Posterior cingulate gyrus (tissue), 11 donors: ENCODE data around the gene ZBED2.
"Not testable (repeated sequence)": the region's sequence is repeated elsewhere in the genome, so short reads cannot be mapped to it uniquely, and the experiment has no call there.

Experiments
- DNase-seq, 10 donors: peaks; one replicate each; pipeline versions ENCODE4 v3.0.0 to v3.0.0-alpha.2; 2020 to 2021; ENCODE audit warnings: mixed read lengths in 3 of 10
- intact Hi-C: fragments of 100-400 bp; cut with DNase I; formaldehyde crosslinking; loops from one replicate; pipeline ENCODE4 v1.15.1; 2023

The ZBED2 gene, protein sequence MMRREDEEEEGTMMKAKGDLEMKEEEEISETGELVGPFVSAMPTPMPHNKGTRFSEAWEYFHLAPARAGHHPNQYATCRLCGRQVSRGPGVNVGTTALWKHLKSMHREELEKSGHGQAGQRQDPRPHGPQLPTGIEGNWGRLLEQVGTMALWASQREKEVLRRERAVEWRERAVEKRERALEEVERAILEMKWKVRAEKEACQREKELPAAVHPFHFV

DNA sequence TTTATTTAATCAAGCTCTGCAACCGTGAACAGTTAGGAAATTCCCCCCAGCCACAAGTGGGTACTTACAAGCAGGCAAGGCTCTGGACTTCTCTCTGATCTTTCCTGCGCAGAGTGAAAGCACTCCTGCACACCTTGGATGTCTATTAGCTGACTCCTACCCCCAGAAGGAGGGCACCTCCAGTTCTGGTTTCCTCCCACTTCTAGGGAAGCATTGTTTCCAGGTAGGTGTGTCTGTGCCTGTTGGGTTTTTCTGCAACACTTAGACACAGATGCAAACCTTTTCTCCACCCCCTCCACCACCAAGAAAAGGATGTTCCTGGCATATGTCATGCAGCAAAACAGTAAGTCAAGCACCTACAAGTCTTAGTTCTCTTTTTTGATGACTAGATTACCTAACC, at the start of gene ZBED2:
ZBED2 (minus strand) TSS at position 115 of the 400 bp plus-strand sequence. CDS start 1,145 bp downstream, outside the sequence.
- DNase-seq: no peak
- intact Hi-C loops: no loop called here

DNA sequence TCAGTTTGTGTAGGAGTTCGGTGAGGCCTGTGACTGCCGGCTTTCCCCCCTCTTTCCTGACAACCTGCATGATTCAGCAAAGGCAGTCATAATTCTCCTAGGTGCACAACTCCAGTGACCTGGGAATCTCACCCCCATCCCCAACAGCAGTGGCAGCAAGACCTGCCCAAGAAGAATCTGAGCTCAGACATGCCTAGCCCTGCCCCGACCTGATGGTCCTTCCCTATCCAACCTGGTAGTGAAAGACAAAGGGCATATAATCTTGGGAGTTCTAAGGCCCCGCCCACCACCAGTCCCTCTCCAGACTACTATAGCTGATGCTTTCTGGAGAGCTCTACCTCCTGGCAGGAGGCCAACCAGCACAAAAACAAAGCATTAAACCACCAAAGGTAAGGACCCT, 44.2 kb upstream of the ZBED2 start:
- intact Hi-C loops: no loop called here
- DNase-seq: no peak

DNA sequence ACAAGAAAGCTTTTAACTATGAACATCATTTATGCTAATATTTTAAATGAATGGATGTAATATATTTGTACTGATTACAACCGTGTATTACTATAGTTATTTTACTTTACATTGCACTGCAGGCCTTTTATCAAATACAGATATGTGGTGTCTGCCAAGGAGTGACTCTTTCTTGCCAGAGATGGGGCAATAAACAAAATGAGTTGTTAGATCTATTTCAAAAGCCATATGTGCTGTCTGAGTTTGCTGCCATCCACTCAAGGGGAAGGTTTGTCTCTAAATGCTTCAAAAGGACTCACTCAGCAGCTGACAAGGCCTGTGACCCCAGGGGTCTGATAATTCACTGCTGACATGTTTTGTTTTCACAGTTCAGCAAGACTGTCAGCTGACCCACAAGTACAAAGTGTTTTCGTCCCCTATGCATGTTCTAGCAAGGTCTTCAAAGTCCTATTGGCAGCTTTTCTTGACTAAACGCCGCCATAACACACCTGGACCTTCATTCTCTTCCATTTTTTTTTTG, 41.3 kb upstream of the ZBED2 start:
- no peak for DNase-seq

DNA sequence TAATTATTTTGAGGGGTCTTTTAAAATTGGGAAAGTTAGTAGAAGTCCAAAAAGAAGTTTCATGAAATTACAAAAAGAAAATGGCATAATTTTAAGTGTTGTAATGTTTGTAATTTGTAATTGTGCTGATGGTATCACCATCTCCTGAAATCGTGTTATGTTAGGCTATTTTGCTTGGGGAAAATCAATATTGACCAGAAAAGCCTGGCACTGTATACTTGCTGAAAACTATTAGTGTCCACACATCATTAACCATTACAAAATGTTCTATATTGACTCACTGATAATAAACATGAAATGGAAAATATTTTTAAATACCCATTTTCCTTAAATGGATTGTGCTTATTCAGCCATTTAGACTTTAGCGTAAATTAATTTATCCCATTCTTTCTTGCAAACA, 40.3 kb upstream of the ZBED2 start:
- intact Hi-C loops: no loop called here
- DNase-seq: no peak

More for the DNA sequence above, 41.3 kb upstream of the ZBED2 start:
- intact Hi-C loops: no loop called here

DNA sequence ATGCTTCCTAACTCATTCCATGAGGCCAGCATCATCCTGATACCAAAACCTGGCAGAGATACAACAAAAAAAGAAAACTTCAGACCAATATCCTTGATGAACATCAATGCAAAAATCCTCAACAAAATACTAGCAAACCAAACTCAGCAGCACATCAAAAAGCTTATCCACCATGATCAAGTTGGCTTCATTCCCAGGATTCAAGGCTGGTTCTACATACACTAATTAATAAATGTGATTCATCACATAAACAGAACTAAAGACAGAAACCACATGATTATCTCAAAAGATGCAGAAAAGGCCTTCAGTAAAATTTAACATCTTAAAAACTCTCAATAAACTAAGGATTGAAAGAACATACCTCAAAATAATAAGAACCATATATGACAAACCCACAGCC, 35.5 kb upstream of the ZBED2 start:
- intact Hi-C loops, DNase-seq: not testable (repeated sequence)

DNA sequence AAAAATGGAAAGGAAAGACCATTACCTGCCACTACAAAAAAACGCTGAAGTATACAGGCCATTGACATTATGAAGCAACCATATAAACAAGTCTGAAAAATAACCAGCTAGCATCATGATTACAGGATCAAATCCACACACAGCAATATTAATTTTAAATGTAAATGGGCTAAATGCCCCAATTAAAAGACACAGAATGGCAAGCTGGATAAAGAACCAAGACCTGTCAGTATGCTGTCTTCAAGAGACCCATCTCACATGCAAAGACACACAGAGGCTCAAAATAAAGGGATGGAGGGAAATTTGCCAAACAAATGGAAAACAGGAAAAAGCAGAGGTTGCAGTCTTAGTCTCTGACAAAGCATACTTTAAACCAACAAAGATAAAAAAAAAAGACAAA, 33.9 kb upstream of the ZBED2 start:
- intact Hi-C loops: not testable (repeated sequence)

DNA sequence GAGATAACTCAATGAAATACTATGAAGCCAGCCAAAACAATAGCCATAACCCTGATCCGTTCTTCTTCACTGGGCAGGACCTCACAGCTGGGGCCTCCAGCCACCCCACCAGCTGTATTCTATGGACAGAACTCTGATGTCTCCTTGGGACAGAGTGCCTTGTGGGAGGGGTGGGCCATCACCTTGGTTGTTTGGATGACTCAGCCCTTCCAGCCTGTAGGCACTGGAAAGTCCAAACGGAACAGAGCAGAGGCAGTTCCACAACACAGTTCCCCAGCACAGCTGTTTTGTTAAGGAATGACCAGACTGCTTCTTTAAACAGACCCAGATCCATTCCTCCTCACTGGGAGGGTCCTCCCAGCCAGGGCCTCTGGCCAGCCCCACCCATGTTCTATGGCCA, 31.9 kb upstream of the ZBED2 start:
- intact Hi-C loops: no loop called here
- no peak for DNase-seq

More for the DNA sequence above, 33.9 kb upstream of the ZBED2 start:
- not testable (repeated sequence) for DNase-seq

DNA sequence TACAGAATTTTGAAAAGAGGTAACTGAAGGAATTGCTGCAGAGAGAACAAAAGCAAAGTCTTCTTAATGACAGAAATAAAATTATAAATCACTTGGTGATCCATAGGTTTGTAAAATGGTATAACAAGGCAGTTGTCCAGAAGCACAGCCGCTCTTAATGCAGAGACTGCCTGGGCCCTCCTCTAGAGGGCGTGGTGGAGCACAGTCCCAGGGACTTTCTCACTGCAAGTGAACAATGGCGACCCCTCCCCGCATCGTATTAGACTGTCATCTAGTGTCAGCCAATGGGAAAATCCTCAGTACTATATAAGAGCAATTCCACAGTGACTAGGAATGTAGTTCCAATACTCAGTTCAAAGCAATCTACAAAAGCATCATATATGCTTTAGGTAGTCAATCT, 26.4 kb upstream of the ZBED2 start:
- intact Hi-C loops: no loop called here
- no peak for DNase-seq

DNA sequence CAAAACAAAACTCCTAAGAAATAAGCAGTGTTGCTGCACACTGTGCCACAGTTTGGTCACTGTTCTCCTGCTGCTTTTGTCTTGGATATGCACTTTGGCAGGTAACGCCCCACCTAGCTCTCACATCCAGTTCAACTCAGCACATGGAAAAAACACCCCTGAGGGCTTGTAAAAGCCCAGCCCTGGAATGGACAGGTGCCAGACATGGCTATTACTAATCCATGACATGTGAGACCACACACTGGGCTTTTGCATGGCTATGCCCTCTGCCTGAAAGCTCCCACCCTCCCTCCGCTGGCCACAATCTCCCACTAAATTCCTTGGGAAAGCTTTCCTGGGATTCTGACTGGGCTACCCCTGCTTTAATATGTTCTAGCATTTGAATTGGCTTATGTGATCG, 24.7 kb upstream of the ZBED2 start:
- no peak for DNase-seq
- intact Hi-C loops: no loop called here

DNA sequence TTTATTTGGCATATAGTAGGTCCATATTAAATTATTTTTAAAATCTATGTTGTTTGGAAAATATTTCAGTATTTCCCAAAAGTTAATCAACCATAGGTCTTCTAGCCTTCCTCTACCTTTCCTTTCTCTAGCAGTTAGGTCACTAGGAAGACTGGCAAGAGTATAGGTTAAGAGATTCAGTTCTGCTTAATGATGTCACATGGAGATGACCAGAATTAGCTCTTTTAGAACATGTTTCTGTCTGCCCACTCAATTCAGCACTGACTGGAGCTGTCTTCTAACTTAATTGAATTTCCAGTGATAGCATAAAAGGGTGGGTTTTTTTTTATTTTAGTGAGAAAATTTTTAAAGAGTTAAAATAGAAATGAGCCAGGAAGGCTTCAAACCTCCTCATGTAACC, 23.8 kb upstream of the ZBED2 start:
- intact Hi-C loops: no loop called here
- no peak for DNase-seq

DNA sequence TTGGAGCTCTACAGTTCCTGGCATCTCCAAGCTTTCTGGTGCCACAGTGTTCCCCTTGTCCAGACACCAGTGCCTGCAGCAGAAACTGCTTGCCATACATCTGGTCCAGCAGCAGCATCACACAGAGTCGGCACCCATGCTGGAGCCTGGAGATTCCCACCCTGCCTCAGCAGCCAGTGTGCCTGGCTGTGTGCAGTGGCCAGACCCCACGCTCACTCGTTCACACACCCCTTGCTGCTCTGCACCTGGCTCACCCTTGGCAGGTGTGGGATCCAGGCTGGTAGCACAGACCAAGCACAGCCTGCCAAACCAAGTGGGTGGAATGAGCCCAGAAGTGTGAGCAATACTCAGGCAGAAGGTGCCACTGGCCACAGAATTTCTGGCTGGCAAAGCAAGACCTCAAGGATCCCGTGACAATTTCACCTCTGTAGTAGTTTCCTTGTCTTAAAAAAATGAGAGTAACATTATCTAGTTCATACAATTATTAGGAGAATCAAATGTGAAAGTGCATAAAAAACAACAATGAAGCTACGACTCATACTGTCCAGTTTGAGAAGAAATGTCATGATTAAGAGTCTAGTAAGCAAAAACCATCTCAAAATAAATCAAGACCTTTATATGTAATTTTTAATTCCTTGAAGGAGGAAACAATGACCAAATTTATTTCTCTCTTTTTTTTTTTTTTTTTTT, 22.9 kb upstream of the ZBED2 start:
- peak in 1 of 10 donors; percentile 57 for DNase-seq
- intact Hi-C loops: no loop called here

DNA sequence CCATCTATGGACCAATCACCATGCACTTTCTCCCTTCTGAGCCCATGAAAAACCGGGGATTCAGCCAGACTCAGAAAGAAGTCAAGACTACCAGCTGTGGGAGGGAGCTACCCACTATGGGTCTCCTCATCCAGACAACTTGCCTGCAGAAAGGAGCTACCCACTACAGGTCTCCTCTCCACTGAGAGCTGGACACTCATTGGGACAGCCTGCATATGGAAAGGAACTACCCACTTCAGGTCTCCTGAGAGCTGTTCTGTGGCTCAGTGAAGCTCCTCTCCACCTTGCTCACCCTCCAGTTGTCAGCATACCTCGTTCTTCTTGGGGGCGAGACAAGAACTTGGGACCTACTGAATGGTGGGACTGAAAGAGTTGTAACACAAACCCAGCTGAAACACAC, 22.3 kb upstream of the ZBED2 start:
- intact Hi-C loops: no loop called here

DNA sequence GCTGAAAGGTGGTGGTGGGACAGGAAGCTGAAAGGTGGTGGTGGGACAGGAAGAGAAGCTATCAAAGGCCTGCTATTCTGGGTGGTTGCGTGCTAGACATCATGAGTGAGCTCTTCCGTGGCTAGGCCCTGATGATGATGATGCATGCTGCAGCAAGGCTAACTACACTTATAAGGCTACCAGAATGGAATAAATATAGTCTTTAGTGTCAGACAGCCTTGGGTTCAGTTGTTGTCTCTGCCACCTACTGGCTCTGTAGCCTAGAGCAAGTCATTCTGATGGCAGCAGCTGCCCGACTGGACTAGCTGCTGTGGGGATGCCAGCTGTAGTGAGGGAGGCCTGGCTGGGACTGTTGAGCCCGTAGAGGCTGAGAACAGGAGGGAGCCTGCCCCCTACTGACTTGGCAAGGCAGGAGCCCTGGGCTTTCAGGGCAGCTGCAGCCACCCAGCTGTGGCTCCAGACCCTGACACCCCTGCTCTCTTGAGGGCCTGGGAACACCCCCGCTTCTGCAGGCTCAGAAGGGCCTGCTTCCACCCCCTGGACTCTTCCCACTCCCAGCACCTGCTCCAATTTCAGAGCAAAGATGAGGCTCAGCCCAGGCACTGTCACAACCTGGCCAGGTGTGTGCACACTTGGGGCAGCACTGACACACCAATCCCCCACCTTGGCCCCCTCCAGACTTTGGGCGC, 21.4 kb upstream of the ZBED2 start:
- intact Hi-C loops: no loop called here
- no peak for DNase-seq

More for the DNA sequence above, 22.3 kb upstream of the ZBED2 start:
- no peak for DNase-seq

DNA sequence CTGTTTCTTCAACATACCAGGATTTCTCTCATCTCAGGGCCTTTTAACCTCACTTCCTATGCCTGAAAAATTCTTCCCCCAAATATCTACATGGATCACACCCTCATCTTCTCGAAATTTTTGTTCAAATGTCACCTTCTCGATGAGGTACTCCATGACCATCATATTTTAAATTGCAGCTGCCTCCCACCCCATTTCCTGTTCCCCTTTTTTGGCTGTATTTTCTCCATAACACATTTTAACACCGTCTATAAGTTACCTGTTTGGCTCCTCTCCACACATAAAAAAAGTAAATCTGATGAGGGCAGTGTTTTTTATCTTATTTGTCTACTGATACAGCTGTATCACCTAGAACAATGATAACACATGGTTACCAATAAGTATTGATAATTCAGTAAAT, 20.7 kb upstream of the ZBED2 start:
- intact Hi-C loops: no loop called here

DNA sequence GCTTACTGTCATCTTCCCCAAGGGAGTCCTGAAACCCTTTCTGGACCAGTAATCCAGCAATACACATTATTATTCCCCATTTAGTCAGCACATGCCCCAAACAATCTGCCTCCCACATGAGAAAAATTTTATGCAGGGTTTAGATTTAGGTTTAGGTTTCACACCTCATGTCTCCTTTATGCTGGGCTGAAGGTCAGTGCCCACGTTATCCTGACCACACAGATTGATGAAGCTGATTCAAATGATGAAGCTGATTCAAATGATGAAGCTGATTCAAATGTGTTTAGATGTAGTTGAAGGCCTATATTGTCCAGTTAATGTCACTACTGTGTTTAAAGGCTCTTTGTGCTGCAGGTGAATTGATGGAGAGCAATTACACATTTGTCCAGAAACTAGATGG, 18.1 kb upstream of the ZBED2 start:
- DNase-seq: no peak
- intact Hi-C loops: no loop called here

More for the DNA sequence above, 20.7 kb upstream of the ZBED2 start:
- no peak for DNase-seq

DNA sequence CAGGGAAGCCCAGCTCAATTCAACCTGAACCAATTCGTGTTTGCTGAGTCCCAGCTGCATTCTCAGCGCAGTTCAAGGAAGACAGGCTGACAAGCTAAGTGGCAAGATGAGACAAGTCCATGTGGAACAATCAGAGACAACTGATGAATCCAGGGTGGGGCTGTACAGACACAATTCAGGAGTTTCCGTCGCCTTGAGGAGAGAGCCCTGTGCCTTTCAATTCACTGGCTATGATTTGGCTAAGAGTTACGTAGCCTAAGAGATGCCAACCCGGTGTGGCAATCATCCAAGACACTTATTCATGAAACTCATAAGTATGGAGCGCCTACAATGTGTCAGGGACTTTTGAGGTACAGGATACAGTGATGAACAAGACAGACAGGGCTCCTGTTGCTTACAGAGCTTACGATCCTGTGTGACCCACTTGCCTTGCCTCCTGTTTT, 15.5 kb upstream of the ZBED2 start:
- no peak for DNase-seq
- intact Hi-C loops: no loop called here

DNA sequence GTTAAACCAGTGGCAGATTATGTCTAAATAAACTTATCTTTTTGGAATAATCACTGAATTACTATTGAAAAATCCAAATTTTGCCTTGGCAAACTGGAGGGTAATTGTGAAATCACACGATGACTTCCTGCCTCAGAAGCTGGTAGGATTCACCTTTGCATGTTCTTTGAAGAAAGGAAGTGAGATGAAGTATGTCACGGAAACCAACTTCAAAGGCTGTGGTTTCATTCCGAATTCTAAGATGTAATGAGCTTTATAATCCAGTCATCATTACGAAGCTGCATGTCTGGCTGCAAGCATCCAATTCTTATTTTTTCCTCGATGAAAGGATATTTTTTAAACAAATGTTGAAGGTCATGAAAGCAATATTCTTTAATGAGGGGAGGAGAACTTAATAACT, 15.0 kb upstream of the ZBED2 start:
- no peak for DNase-seq
- intact Hi-C loops: no loop called here

DNA sequence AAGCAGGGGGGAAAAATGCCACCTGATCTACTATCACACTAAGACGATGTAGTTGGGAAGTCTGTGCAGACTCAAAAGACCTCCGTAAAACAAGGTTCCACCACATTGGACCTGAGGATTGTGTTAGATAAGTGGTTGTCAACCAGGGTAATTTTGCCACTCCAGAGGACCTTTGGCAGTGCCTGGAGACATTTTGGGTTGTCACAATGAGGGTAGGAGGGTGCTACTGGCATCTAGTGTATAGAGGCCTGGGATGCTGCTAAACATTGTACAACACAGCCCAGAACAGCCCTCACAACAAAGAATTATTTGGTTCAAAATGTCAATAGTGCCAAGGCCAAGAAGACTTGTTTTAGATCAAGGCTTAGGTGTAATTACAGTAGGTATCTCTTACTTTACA, 14.6 kb upstream of the ZBED2 start:
- DNase-seq: no peak
- intact Hi-C loops: no loop called here

DNA sequence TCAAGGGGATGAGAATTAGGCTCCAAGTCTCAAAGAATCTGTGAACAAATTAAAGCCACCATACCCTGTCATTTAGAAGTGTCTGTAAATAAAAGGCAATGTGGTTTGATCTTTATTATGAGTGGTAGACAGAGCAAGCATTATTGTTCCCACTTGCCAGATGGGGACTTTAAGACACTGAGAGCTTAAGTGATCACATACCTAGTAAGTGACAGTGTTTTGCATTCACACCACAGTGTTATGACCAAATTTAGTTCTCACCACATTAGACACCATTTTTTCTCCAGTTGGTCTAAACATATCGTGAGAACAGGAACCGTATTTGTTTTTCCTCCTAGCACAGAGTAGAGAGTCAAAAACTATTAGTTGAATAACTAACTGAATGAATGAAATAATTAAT, 13.2 kb upstream of the ZBED2 start:
- intact Hi-C loops: no loop called here
- DNase-seq: no peak

DNA sequence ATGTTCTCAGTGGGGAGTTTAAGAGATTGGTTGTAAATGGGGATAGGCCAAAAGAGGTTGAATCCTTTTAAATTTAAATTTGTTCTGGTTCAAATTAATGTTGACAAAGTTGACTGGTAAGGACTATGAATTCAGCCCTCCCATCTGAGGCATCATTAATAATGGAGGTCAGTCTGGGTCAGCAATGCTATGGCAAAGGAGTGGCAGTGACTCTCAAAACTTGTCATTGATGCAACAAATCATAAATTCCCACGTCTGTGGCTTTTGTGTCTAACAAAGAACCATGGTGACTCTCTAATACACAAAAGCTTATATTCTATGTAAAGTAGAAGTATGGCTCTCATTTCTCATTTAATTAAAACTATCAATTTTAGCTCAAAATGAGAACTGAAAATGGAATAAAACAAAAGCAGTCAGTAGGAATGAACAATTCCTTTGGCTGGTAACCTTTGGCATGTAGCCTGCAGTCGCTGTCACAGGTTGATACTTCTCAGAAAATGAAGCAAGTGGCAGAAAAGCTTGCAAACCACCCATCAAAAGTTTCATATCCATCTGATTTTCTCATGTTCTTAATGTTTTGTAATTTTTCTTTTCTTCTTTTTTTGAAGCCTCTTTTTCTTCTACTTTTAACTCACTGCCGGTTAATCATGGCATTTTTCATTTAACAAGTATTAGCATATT, 12.2 kb upstream of the ZBED2 start:
- no peak for DNase-seq
- intact Hi-C loops: no loop called here

DNA sequence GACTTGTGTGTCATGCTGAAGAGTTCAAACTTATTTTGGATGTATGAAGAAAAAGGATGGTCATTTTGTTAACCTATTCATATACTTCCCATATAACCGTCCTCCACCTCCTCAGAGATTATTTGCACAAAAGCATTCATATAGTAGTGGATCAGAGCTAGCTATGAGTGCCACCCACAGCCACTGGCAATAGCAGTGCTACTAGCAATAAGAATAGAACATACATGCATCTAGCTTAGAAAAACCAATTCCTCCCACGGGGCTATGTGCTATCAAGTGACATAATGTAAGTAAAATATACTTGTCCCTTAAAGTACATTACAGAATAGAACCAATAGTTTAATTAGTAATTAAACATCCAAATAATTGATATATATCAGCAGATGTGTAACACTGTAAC, 10.3 kb upstream of the ZBED2 start:
- no peak for DNase-seq
- intact Hi-C loops: no loop called here
